Smooth muscle cell (in vitro differentiated cells): Measurements from ENCODE around the gene KISS1R. TPM values are rescaled to one million over a fixed set of nuclear protein-coding genes. Genes with fewer than 3 reads are reported as not detected.

Experiments used
- DNase-seq: peaks from one replicate; lab custom pipeline; 2025; ENCODE audit not compliant: unreplicated experiment; lab: John Stamatoyannopoulos, UW
- H2AFZ ChIP-seq: fragments of 200-600 bp; sonication (generic); 2 replicates; pipeline ENCODE4 v1.6.0; 2016; ENCODE audit warnings: antibody characterized with exemption, low read depth, mild to moderate bottlenecking
- H3F3A ChIP-seq: fragments of 200-600 bp; sonication (generic); 2 replicates; pipeline ENCODE4 v1.6.0; 2017; ENCODE audit warnings: antibody characterized with exemption, low read depth
- H3K27ac ChIP-seq: fragments of 200-600 bp; sonication (generic); 2 replicates; pipeline ENCODE4 v1.5.1; 2016; ENCODE audit warnings: low read depth, mild to moderate bottlenecking
- H3K27me3 ChIP-seq: fragments of 200-600 bp; sonication (generic); 2 replicates; pipeline ENCODE4 v1.6.1; 2016; ENCODE audit warnings: low read depth, mild to moderate bottlenecking
- H3K36me3 ChIP-seq: fragments of 200-600 bp; sonication (generic); 2 replicates; pipeline ENCODE4 v1.5.1; 2016; ENCODE audit warnings: low read depth
- H3K4me1 ChIP-seq: fragments of 200-600 bp; sonication (generic); 2 replicates; pipeline ENCODE4 v1.5.1; 2016; ENCODE audit warnings: low read depth
- H3K4me2 ChIP-seq: fragments of 200-600 bp; sonication (generic); 2 replicates; pipeline ENCODE4 v1.6.0; 2016; ENCODE audit warnings: mild to moderate bottlenecking
- H3K4me3 ChIP-seq: fragments of 200-600 bp; sonication (generic); 2 replicates; pipeline ENCODE4 v1.5.1; 2016; ENCODE audit warnings: mild to moderate bottlenecking
- H3K79me2 ChIP-seq: fragments of 200-600 bp; sonication (generic); 2 replicates; pipeline ENCODE4 v1.6.0; 2016; ENCODE audit warnings: low read depth, mild to moderate bottlenecking
- H3K9ac ChIP-seq: fragments of 200-600 bp; sonication (generic); 2 replicates; pipeline ENCODE4 v1.6.0; 2016; ENCODE audit warnings: low read depth
- H3K9me3 ChIP-seq: fragments of 200-600 bp; sonication (generic); replicated peaks from 2 replicates; pipeline ENCODE4 v1.5.1; 2016; ENCODE audit warnings: low read depth
- H4K20me1 ChIP-seq: fragments of 200-600 bp; sonication (generic); 2 replicates; pipeline ENCODE4 v1.6.0; 2016; ENCODE audit warnings: low read depth
- WGBS: methylation state at CpG from one replicate; pipeline ENCODE4 v1.1.7; 2016; ENCODE audit warnings: low lambda C conversion rate; 5-methylcytosine and 5-hydroxymethylcytosine counted together
- polyA plus RNA-seq: library from polyadenylated mRNA; unstranded; fragments of >200 nt; fragmentation: Nextera tagmentation; extraction: Ambion mirVana; gene quantifications from 2 replicates; pipeline ENCODE4 v1.2.1, GENCODE V29; 2016
- small RNA-seq: library from RNA; depleted of rRNA; stranded (forward); fragments of <200 nt; gene quantifications from one replicate; pipeline ENCODE3, GENCODE V24; 2014
- total RNA-seq: library from RNA; depleted of rRNA; stranded (reverse); fragments of >200 nt; gene quantifications from 2 replicates; pipeline ENCODE4 v1.2.3, GENCODE V29; 2014
- TF ChIP-seq, protein P1 (sequence below): fragments of 200-600 bp; sonication (generic); IDR thresholded peaks from 2 replicates; pipeline ENCODE4 v1.5.1; 2017; ENCODE audit warnings: borderline replicate concordance, mild to moderate bottlenecking, antibody characterized with exemption; ENCODE audit not compliant: insufficient read depth, poor library complexity, severe bottlenecking

The KISS1R gene
- total and polyA plus RNA-seq, 2 experiments from 2014 or later = 0.61 TPM; not detected in 1

DNA sequence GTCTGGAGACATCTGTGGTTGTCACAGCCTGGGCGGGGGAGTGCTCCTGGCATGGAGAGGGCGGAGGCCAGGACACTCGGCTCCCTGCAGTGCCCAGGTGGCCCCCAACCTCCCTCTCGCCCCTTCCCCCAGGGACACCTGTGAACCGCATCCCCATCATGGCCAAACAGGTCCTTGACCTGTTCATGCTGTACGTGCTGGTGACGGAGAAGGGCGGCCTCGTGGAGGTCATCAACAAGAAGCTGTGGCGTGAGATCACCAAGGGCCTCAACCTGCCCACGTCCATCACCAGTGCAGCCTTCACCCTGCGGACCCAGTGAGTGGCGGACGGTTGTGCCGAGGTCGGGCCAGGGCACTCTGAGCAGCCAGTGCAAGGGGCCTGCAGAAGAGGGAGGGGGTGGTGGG, 47.0 kb downstream of the KISS1R start:
- no peak for DNase-seq
- H3K27ac ChIP-seq = peak overlapping the region; percentile 38
- peaks cover 35% of the 10 kb centered on the region for H4K20me1 ChIP-seq
- WGBS = 97% methylated on average over 16 of the region's 16 CpGs
- peaks cover 64% of the 10 kb centered on the region for H3K79me2 ChIP-seq
- no peaks in the 10 kb centered on the region for H3K9me3 ChIP-seq
- peaks cover 3% of the 10 kb centered on the region for H3K4me1 ChIP-seq
- H3F3A ChIP-seq = peaks cover 14% of the 10 kb centered on the region
- no peak overlapping the region for H3K4me2 ChIP-seq
- peaks cover 9% of the 10 kb centered on the region for H3K36me3 ChIP-seq
- no peak overlapping the region for H3K4me3 ChIP-seq
- H3K27me3 ChIP-seq = no peaks in the 10 kb centered on the region
- TF ChIP-seq, protein P1, sequence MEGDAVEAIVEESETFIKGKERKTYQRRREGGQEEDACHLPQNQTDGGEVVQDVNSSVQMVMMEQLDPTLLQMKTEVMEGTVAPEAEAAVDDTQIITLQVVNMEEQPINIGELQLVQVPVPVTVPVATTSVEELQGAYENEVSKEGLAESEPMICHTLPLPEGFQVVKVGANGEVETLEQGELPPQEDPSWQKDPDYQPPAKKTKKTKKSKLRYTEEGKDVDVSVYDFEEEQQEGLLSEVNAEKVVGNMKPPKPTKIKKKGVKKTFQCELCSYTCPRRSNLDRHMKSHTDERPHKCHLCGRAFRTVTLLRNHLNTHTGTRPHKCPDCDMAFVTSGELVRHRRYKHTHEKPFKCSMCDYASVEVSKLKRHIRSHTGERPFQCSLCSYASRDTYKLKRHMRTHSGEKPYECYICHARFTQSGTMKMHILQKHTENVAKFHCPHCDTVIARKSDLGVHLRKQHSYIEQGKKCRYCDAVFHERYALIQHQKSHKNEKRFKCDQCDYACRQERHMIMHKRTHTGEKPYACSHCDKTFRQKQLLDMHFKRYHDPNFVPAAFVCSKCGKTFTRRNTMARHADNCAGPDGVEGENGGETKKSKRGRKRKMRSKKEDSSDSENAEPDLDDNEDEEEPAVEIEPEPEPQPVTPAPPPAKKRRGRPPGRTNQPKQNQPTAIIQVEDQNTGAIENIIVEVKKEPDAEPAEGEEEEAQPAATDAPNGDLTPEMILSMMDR = no peak
- no peak overlapping the region for H3K9ac ChIP-seq
- H2AFZ ChIP-seq = no peak overlapping the region

DNA sequence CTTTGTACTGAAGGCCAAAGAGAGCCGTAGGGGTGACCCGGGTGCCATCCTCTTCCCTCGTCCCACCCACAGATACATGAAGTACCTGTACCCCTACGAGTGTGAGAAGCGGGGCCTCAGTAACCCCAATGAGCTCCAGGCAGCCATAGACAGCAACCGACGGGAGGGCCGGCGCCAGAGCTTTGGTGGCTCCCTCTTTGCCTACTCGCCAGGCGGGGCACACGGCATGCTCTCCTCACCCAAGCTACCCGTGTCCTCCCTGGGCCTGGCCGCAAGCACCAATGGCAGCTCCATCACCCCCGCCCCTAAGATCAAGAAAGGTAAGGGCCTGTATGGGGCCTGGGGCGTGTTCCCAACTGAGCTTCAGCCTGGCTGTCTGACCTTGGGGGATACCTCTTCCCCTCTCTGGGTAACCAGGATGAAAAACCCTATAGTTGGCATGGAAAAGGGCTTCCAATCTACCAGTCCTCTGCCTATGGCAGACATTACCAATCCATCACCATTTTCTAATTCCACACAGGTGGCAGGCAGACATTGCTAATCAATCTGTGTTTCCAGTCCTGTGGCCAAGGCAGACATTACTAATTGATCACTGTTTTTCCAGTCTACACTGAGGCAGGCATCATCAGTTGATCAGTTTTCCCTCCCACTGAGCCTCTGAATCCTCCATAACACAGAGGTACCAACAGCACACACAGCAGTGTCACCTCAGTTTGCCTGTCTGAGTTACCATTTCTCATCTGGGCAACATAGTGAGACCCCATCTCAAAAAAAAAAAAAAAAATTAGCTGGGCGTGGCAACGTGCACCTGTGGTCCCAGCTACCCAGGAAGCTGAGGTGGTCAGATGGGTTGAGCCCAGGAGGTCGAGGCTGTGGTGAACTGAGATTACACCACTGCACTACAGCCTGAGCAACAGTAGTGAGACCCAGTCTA, 47.9 kb downstream of the KISS1R start:
- peaks cover 57% of the 10 kb centered on the region for H3K79me2 ChIP-seq
- WGBS = 98% methylated on average over 19 of the region's 19 CpGs
- peaks cover 3% of the 10 kb centered on the region for H3K4me1 ChIP-seq
- H3K27ac ChIP-seq = no peak overlapping the region
- no peak overlapping the region for H3K9ac ChIP-seq
- H3K4me3 ChIP-seq = no peak overlapping the region
- H4K20me1 ChIP-seq = peaks cover 26% of the 10 kb centered on the region
- H3K9me3 ChIP-seq = no peaks in the 10 kb centered on the region
- H3K36me3 ChIP-seq = peaks cover 9% of the 10 kb centered on the region
- no peak overlapping the region for H2AFZ ChIP-seq
- peaks cover 10% of the 10 kb centered on the region for H3F3A ChIP-seq
- TF ChIP-seq, protein P1 = no peak
- no peaks in the 10 kb centered on the region for H3K27me3 ChIP-seq
- no peak for DNase-seq
- H3K4me2 ChIP-seq = no peak overlapping the region

DNA sequence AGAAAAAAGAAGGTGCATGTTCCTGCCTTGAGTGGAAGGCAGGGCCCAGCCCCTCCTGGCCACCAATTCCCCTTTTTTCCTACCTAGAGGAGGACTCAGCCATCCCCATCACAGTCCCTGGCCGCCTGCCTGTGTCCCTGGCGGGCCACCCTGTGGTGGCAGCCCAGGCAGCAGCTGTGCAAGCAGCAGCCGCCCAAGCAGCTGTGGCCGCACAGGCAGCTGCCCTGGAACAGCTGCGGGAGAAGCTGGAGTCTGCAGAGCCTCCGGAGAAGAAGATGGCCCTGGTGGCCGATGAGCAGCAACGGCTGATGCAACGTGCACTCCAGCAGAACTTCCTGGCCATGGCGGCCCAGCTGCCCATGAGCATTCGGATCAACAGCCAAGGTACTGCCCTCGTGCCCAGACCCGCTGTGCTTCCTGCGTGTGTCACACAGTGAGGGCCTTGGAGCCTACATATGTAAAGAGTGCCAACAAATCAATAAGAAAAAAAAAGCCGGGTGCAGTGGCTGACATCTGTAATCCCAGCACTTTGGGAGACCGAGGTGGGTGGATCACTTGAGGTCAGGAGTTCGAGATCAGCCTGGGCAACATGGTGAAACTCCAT, 49.5 kb downstream of the KISS1R start:
- no peak overlapping the region for H3K9ac ChIP-seq
- peaks cover 3% of the 10 kb centered on the region for H3F3A ChIP-seq
- H3K4me1 ChIP-seq = peaks cover 3% of the 10 kb centered on the region
- no peak overlapping the region for H3K27ac ChIP-seq
- H3K4me2 ChIP-seq = no peak overlapping the region
- H4K20me1 ChIP-seq = peaks cover 18% of the 10 kb centered on the region
- H3K4me3 ChIP-seq = no peak overlapping the region
- H3K36me3 ChIP-seq = peaks cover 15% of the 10 kb centered on the region
- H3K9me3 ChIP-seq = no peaks in the 10 kb centered on the region
- 92% methylated on average over 17 of the region's 17 CpGs for WGBS
- no peaks in the 10 kb centered on the region for H3K27me3 ChIP-seq
- no peak overlapping the region for H2AFZ ChIP-seq
- TF ChIP-seq, protein P1 = no peak
- no peak for DNase-seq
- peaks cover 53% of the 10 kb centered on the region for H3K79me2 ChIP-seq

Small RNA genes lying within 50 kb of the gene (small RNA-seq; reads per million reads assigned to genes)
- 0.32 reads per million, percentile 7 among the genes with 10 or more reads in this experiment for gene RNU6-9

Other genes with a start within 250 kb of the KISS1R start
- 117 and 132 TPM in 2 replicates for gene FSTL3, start 240.9 kb upstream of the KISS1R start, total RNA-seq
- gene FSTL3, start 240.9 kb upstream of the KISS1R start, polyA plus RNA-seq = 153 and 172 TPM in 2 replicates
- not detected in 2 replicates for gene PRSS57, start 221.9 kb upstream of the KISS1R start, total RNA-seq
- gene PRSS57, start 221.9 kb upstream of the KISS1R start, polyA plus RNA-seq = not detected in 2 replicates
- 11.1 and 17.1 TPM in 2 replicates for gene PALM, start 208.4 kb upstream of the KISS1R start, total RNA-seq
- 16.6 and 21.3 TPM in 2 replicates for gene PALM, start 208.4 kb upstream of the KISS1R start, polyA plus RNA-seq
- gene MISP, start 166.2 kb upstream of the KISS1R start, total RNA-seq = 1.7 and 10.2 TPM in 2 replicates
- 1.2 and 8.0 TPM in 2 replicates for gene MISP, start 166.2 kb upstream of the KISS1R start, polyA plus RNA-seq
- 123 and 167 TPM in 2 replicates for gene PTBP1, start 119.9 kb upstream of the KISS1R start, total RNA-seq
- gene PTBP1, start 119.9 kb upstream of the KISS1R start, polyA plus RNA-seq = 226 and 238 TPM in 2 replicates
- gene PLPPR3, start 95.4 kb upstream of the KISS1R start, total RNA-seq = 6.5 and 10.7 TPM in 2 replicates
- 13.7 and 14.7 TPM in 2 replicates for gene PLPPR3, start 95.4 kb upstream of the KISS1R start, polyA plus RNA-seq
- 0.45 and 8.0 TPM in 2 replicates for gene AZU1, start 89.5 kb upstream of the KISS1R start, total RNA-seq
- gene AZU1, start 89.5 kb upstream of the KISS1R start, polyA plus RNA-seq = 0.32 and 2.2 TPM in 2 replicates
- gene PRTN3, start 76.3 kb upstream of the KISS1R start, total RNA-seq = not detected in 2 replicates
- not detected in 2 replicates for gene PRTN3, start 76.3 kb upstream of the KISS1R start, polyA plus RNA-seq
- gene ELANE, start 65.0 kb upstream of the KISS1R start, total RNA-seq = not detected in 2 replicates
- gene ELANE, start 65.0 kb upstream of the KISS1R start, polyA plus RNA-seq = not detected in 2 replicates
- gene CFD, start 57.7 kb upstream of the KISS1R start, total RNA-seq = not detected in 2 replicates
- 0.34 and 1.9 TPM in 2 replicates for gene CFD, start 57.7 kb upstream of the KISS1R start, polyA plus RNA-seq
- 19.0 and 25.2 TPM in 2 replicates for gene MED16, start 24.1 kb upstream of the KISS1R start, total RNA-seq
- 86.8 and 87.1 TPM in 2 replicates for gene MED16, start 24.1 kb upstream of the KISS1R start, polyA plus RNA-seq
- gene RNU6-9, start 23.8 kb upstream of the KISS1R start, total RNA-seq = not detected in 2 replicates
- gene RNU6-9, start 23.8 kb upstream of the KISS1R start, polyA plus RNA-seq = not detected in 2 replicates
- 25.9 and 42.3 TPM in 2 replicates for gene R3HDM4, start 4.1 kb upstream of the KISS1R start, total RNA-seq
- 69.4 and 70.5 TPM in 2 replicates for gene R3HDM4, start 4.1 kb upstream of the KISS1R start, polyA plus RNA-seq
- gene ARID3A, start 8.7 kb downstream of the KISS1R start, total RNA-seq = 50.3 TPM in 2 replicates
- 45.7 and 75.2 TPM in 2 replicates for gene ARID3A, start 8.7 kb downstream of the KISS1R start, polyA plus RNA-seq
- gene WDR18, start 67.0 kb downstream of the KISS1R start, total RNA-seq = 33.8 and 69.4 TPM in 2 replicates
- 153 and 160 TPM in 2 replicates for gene WDR18, start 67.0 kb downstream of the KISS1R start, polyA plus RNA-seq
- 1.2 and 12.6 TPM in 2 replicates for gene GRIN3B, start 83.1 kb downstream of the KISS1R start, total RNA-seq
- gene GRIN3B, start 83.1 kb downstream of the KISS1R start, polyA plus RNA-seq = 1.2 and 3.6 TPM in 2 replicates
- 112 and 133 TPM in 2 replicates for gene TMEM259, start 103.8 kb downstream of the KISS1R start, total RNA-seq
- gene TMEM259, start 103.8 kb downstream of the KISS1R start, polyA plus RNA-seq = 232 and 301 TPM in 2 replicates
- gene RNU6-2, start 104.2 kb downstream of the KISS1R start, total RNA-seq = not detected in 2 replicates
- not detected in 2 replicates for gene RNU6-2, start 104.2 kb downstream of the KISS1R start, polyA plus RNA-seq
- 150 and 155 TPM in 2 replicates for gene CNN2, start 109.3 kb downstream of the KISS1R start, total RNA-seq
- 392 and 404 TPM in 2 replicates for gene CNN2, start 109.3 kb downstream of the KISS1R start, polyA plus RNA-seq
- 4.1 and 5.0 TPM in 2 replicates for gene ABCA7, start 122.8 kb downstream of the KISS1R start, total RNA-seq
- gene ABCA7, start 122.8 kb downstream of the KISS1R start, polyA plus RNA-seq = 11.8 and 26.5 TPM in 2 replicates
- gene ARHGAP45, start 149.8 kb downstream of the KISS1R start, total RNA-seq = 4.4 and 8.7 TPM in 2 replicates
- 8.0 and 13.9 TPM in 2 replicates for gene ARHGAP45, start 149.8 kb downstream of the KISS1R start, polyA plus RNA-seq
- gene POLR2E, start 178.0 kb downstream of the KISS1R start, total RNA-seq = 99.1 and 114 TPM in 2 replicates
- 235 and 260 TPM in 2 replicates for gene POLR2E, start 178.0 kb downstream of the KISS1R start, polyA plus RNA-seq
- 319 and 325 TPM in 2 replicates for gene GPX4, start 186.7 kb downstream of the KISS1R start, total RNA-seq
- 441 and 450 TPM in 2 replicates for gene GPX4, start 186.7 kb downstream of the KISS1R start, polyA plus RNA-seq